GM19452 (cell line): ENCODE measurements around the gene ZNF775.

ENCODE experiments used
- ATAC-seq: cut with Tn5 transposase; IDR thresholded peaks from one replicate; pipeline ENCODE4 v1.9.1; 2021; ENCODE audit not compliant: unreplicated experiment

Gene ZNF775

GRCh38 chr7:150378853-150379440 is at the start of gene ZNF775:
Gene ZNF775 (plus strand): TSS chr7:150379330. CDS start chr7:150388471, 9,141 bp downstream.
- peak; percentile 77 for ATAC-seq

- no peak for ATAC-seq
Observed at GRCh38 chr7:150329331-150330120, 49.6 kb upstream of the ZNF775 start.

GRCh38 chr7:150330211-150330885 is 48.8 kb upstream of the ZNF775 start:
- no peak for ATAC-seq

- no peak for ATAC-seq
Observed at GRCh38 chr7:150332852-150333635, 46.1 kb upstream of the ZNF775 start.

GRCh38 chr7:150333659-150334058 is 45.5 kb upstream of the ZNF775 start:
- no peak for ATAC-seq

- no peak for ATAC-seq
Observed at GRCh38 chr7:150334108-150334507, 45.0 kb upstream of the ZNF775 start.

- no peak for ATAC-seq
Observed at GRCh38 chr7:150335108-150335773, 43.9 kb upstream of the ZNF775 start.

GRCh38 chr7:150335774-150336112 is 43.4 kb upstream of the ZNF775 start:
- no peak for ATAC-seq

- ATAC-seq: no peak
Observed at GRCh38 chr7:150336746-150337145, 42.4 kb upstream of the ZNF775 start.

GRCh38 chr7:150337179-150337578 is 42.0 kb upstream of the ZNF775 start:
- no peak for ATAC-seq

GRCh38 chr7:150337659-150338081 is 41.5 kb upstream of the ZNF775 start:
- ATAC-seq: no peak

GRCh38 chr7:150338166-150338829 is 40.8 kb upstream of the ZNF775 start:
- ATAC-seq: no peak

- no peak for ATAC-seq
Observed at GRCh38 chr7:150339409-150339809, 39.7 kb upstream of the ZNF775 start.

GRCh38 chr7:150340024-150340749 is 38.9 kb upstream of the ZNF775 start:
- no peak for ATAC-seq

GRCh38 chr7:150340875-150341262 is 38.3 kb upstream of the ZNF775 start:
- ATAC-seq: no peak

GRCh38 chr7:150341263-150342120 is 37.6 kb upstream of the ZNF775 start, which contains the start of gene RARRES2:
Gene RARRES2 (minus strand): TSS chr7:150341629. CDS start chr7:150340609, 1,020 bp downstream.
- ATAC-seq: no peak

- ATAC-seq: no peak
Observed at GRCh38 chr7:150342121-150342408, 37.1 kb upstream of the ZNF775 start.

- no peak for ATAC-seq
Observed at GRCh38 chr7:150343225-150343624, 35.9 kb upstream of the ZNF775 start.

GRCh38 chr7:150344299-150344698 is 34.8 kb upstream of the ZNF775 start:
- ATAC-seq: no peak
